Measurements from ENCODE around the gene RNU11.
"Not testable (repeated sequence)": the region's sequence is repeated elsewhere in the genome, so short reads cannot be mapped to it uniquely, and the experiment has no call there.

RNU11 gene

DNA sequence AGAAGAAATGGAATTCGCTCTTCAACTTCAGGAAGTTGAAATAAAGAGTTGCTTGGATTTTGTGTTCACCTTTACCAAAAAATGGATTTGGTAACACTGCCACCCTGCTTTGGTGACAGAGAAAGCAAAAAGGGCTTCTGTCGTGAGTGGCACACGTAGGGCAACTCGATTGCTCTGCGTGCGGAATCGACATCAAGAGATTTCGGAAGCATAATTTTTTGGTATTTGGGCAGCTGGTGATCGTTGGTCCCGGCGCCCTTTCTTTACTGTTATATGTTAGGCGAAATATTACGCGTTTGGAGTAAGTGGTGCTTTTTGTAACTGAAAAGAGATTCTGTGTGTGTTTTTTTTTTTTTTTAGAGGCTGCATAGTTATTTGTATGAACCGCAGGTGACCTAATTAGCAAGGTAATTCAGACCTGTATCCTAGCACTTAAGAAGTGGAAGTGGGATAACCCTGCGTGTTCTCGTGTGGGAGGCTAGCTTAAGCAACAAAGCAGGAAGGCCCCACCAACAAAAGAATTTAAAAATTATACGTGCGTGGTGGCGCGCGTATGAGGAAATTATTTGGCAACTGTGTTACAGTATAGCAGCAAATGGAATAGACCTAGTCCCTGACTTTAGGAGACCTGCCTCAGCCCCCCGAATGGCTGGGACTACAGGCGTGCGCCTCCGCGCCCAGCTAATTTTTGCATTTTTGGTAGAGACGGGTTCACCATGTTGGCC, at the start of gene RNU11:
Gene RNU11 (plus strand): TSS at position 127 of the 725 bp plus-strand sequence.
- DNase-seq = peak; percentile 96 to 100 (median 97)

- DNase-seq = no peak
Observed at GRCh38 chr1:28601696-28602095, 46.7 kb upstream of the RNU11 start.

- DNase-seq = peak; percentile 39 to 74 (median 53)
Observed at GRCh38 chr1:28602536-28603439, 45.6 kb upstream of the RNU11 start.

GRCh38 chr1:28604411-28604810, 44.0 kb upstream of the RNU11 start:
- no peak for DNase-seq

DNA sequence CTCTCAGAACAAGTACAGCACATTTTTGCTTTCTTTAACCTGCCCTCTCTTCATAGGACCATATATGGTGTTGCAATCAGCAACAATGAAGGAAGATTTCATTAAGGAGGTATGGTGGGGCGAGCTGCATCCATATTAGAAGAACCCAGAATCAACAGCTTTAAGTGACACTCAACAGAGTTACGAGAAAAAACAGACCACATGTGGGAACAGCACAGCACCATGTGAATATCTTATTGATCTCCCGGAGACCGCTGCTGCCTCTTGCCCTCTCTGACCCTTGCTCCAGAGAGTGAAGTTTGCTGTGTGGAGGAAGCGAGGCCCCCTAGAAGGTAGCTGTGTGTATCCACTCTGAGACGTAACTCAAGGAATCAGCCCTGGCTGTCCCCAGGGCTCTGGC, 43.4 kb upstream of the RNU11 start:
- DNase-seq = no peak

- no peak for DNase-seq
Observed at GRCh38 chr1:28606771-28607170, 41.6 kb upstream of the RNU11 start.

GRCh38 chr1:28613175-28613574, 35.2 kb upstream of the RNU11 start:
- no peak for DNase-seq

DNA sequence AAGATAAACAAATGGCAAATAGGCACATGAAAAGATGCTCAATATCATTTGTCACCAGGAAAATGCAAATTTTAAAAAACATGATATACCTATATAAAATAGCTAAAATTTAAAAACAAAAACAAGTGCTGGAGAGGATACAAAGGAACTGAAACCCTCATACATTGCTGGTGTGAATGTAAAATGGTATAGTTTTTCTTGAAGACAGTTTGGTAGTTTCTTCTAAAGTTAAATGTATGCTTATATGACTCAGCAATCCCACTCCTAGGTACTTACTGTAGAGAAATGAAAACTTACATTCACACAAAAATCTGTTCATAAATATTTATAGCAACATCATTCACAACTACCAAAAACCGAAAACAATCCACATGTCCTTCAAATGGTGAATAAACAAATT, 16.7 kb upstream of the RNU11 start:
- DNase-seq = no peak

DNA sequence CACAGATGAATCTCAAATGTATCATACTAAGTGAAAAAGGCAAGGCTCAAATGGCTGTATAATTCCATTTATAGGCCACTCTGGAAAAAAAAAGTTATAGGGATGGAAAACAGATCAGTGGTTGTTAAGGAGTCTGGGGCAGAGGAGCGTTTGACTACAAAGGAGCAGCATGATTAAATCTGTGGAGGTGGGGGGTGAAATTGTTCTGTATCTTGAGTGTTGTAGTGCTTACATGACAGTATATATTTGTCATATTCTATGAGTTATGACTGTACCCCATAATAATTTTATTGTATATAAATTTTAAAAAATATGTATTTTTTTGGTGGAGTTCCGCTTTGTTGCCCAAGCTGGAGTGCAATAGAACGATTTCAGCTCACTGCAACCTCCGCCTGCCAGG, 15.8 kb upstream of the RNU11 start:
- no peak for DNase-seq

GRCh38 chr1:28640766-28641165, 7.6 kb upstream of the RNU11 start:
- DNase-seq = no peak

- DNase-seq = peak; percentile 40 to 48 (median 45)
Observed at GRCh38 chr1:28642056-28642846, 6.1 kb upstream of the RNU11 start.

DNA sequence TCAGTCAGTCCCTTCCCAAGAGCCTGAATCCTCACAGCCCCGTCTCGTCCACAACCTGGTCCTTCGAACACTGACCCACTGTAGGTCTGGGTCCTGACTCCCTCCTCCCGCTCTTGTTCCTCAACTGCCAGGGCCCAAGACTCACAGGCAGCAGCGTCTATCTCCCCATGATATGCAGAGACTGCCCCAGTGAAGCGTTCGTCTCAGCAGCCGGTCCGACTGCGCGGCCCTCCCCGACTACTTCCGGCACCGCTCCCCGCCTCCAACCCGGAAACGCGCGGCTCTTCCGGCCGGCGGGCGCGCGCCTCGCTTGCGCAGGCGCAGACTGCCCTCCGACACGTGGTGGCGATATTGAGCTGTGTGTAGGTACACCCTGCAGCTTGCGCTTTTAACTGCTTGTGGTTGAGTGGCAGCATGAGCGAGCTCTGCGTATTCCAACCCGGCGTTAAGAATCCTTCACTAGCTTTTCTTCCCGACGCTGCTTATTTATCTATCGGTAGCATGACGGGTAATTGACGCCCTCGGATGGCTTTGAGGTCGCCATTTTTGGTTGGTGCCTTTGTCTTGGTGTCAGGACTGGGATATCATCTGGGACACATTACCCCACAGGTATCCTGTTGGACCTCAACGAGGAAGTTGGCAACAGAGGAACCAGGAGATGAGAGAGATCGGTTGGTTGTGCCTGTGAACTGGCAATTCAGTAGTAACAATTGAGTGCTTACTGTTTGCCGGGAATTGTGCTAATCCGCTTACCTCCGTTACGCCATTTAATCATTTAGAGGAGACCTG, 5.4 kb upstream of the RNU11 start, which contains the start of gene TAF12:
Gene TAF12 (minus strand): TSS at position 221 of the 789 bp plus-strand sequence. CDS start 20,986 bp downstream, outside the sequence.
- peak; percentile 95 to 97 (median 96) for DNase-seq

- no peak for DNase-seq
Observed at GRCh38 chr1:28644494-28644893, 3.9 kb upstream of the RNU11 start.

DNA sequence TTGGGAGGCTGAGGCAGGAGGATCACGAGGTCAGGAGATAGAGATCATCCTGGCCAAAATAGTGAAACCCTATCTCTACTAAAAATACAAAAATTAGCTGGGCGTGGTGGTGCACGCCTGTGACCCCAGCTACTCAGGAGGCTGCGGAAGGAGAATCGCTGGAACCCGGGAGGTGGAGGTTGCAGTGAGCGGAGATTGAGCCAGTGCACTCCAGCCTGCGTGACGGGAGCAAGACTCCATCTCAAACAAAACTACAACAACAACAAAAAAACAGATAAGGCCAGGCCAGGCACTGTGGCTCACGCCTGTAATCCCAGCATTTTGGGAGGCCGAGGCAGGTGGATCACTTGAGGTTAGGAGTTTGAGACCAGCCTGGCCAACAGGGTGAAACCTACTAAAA, 3.0 kb upstream of the RNU11 start:
- not testable (repeated sequence) for DNase-seq

- DNase-seq = no peak
Observed at GRCh38 chr1:28646040-28646439, 2.4 kb upstream of the RNU11 start.

DNA sequence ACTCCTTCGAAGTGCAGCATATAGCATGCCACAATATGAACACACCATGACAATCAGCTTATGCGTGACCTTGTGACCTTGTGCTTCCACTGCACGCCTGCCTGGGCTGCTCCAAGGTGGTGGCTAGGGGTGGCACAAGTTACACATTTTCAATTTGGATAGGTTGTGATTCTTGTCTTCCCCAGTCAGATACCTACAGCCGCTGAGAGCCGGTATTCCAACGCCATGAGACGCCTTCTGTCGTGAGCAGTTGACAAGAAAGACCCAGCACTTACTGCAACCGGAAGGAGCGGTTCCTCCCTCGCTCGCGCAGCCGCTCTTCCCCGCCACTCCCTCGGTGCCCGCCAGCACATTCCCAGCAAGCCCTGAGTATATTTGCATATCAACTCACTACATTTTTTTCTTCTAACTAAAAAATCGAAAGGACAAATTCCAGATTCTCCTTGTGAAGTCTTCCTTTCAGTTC, 359 bp upstream of the RNU11 start:
- DNase-seq = peak; percentile 96 to 100 (median 97)

DNA sequence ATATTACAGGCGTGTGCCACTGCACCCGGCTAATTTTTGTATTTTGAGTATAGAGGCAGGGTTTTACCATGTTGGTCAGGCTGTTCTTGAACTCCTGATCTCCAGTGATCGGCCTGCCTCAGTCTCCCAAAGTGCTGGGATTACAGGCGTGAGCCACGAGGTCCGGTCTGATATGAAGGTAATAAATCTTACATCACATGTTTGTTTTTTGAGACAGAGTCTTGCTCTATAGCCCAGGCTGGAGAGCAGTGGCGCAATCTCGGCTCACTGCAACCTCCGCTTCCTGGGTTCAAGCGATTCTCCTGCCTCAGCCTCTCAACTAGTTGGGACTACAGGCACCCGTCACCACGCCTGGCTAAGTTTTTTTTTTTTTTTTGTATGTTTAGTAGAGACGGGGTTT, 4.7 kb downstream of the RNU11 start:
- not testable (repeated sequence) for DNase-seq

- peak in 1 of 3 experiments; percentile 35 for DNase-seq
Observed at GRCh38 chr1:28653870-28654269, 5.5 kb downstream of the RNU11 start.

DNA sequence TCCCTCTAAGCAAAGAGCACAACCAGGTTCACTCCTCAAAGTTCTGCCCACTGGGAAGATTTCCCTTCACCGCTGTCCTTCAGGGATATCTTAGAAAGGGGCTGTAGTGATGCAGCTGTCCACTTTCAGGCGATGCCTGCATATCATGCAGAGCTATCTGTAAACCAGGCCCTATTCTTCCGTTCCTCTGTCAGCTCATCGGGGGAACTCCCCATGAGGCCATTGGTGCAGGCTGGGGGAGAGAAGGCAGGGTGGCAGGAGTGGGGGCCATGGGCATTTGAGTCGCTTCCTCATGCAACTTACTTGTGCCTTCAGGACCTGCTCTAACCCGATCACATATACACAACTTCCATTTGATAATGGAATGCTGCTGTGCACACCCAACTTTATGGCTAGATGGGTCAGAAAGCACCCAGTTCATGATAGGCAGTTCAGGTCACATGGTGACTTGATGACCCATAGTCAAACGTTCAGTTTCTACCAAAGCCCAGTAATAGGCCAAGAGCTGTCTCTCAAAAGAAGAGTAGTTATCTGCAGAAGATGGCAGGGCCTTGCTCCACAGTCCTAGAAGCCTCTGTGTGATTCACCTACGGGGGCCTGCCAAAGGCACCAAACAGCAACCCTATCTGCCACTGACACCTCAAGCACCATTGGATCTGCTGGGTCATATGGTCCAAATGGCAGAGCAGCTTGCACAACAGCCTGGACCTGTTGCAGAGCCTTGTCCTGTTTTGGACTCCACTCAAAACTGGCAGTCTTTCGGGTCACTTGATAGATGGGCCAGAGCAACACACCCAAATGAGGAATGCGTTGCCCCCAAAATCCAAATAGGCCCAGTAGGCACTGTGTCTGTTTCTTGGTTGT, 7.3 kb downstream of the RNU11 start:
- not testable (repeated sequence) for DNase-seq

- no peak for DNase-seq
Observed at GRCh38 chr1:28656335-28656734, 7.9 kb downstream of the RNU11 start.

GRCh38 chr1:28663871-28664470, 15.6 kb downstream of the RNU11 start:
- DNase-seq = no peak

Data from NCI-H1417 (cell line).